Activated CD4-positive, alpha-beta T cell treated with anti-CD3 and anti-CD28 coated beads, Interleukin-2, amount 50 U/mL, for 1 hour (primary cell): ENCODE results near the gene RFX4.
"Not testable (repeated sequence)": the region's sequence is repeated elsewhere in the genome, so short reads cannot be mapped to it uniquely, and the experiment has no call there.

Experiments used
- DNase-seq: peaks from one replicate; pipeline ENCODE4 v3.0.0-alpha.2; 2020

RFX4 gene

GRCh38 chr12:106594447-106594846 is 11.6 kb downstream of the RFX4 start:
- DNase-seq = no peak

GRCh38 chr12:106595268-106595667 is 12.5 kb downstream of the RFX4 start:
- no peak for DNase-seq

- DNase-seq = no peak
These were observed 15.2 kb downstream of the RFX4 start for GRCh38 chr12:106598003-106598402.

- no peak for DNase-seq
These were observed 16.5 kb downstream of the RFX4 start for GRCh38 chr12:106599302-106599701.

GRCh38 chr12:106600503-106600902 is 17.7 kb downstream of the RFX4 start:
- no peak for DNase-seq

GRCh38 chr12:106601031-106601430 is 18.2 kb downstream of the RFX4 start:
- no peak for DNase-seq

GRCh38 chr12:106601496-106601895 is 18.7 kb downstream of the RFX4 start:
- no peak for DNase-seq

- no peak for DNase-seq
These were observed 19.3 kb downstream of the RFX4 start for GRCh38 chr12:106602076-106602475.

GRCh38 chr12:106605254-106605653 is 22.4 kb downstream of the RFX4 start:
- DNase-seq = no peak

- not testable (repeated sequence) for DNase-seq
These were observed 37.8 kb downstream of the RFX4 start for GRCh38 chr12:106620588-106620987.

GRCh38 chr12:106625976-106626375 is 43.2 kb downstream of the RFX4 start:
- DNase-seq = no peak

- DNase-seq = no peak
These were observed 47.2 kb downstream of the RFX4 start for GRCh38 chr12:106629797-106630659.

- DNase-seq = no peak
These were observed 48.3 kb downstream of the RFX4 start for GRCh38 chr12:106631150-106631549.

GRCh38 chr12:106631797-106632196 is 49.0 kb downstream of the RFX4 start:
- no peak for DNase-seq

- DNase-seq = no peak
These were observed 50.1 kb downstream of the RFX4 start for GRCh38 chr12:106632797-106633450.

- DNase-seq = no peak
These were observed 50.6 kb downstream of the RFX4 start for GRCh38 chr12:106633451-106633823.

GRCh38 chr12:106634206-106634605 is 51.4 kb downstream of the RFX4 start:
- no peak for DNase-seq

GRCh38 chr12:106643000-106643399 is 60.2 kb downstream of the RFX4 start:
- no peak for DNase-seq

- DNase-seq = no peak
These were observed 61.7 kb downstream of the RFX4 start for GRCh38 chr12:106644335-106645073.

GRCh38 chr12:106645074-106645421 is 62.2 kb downstream of the RFX4 start:
- no peak for DNase-seq

GRCh38 chr12:106645465-106646330 is 62.9 kb downstream of the RFX4 start:
- DNase-seq = no peak

GRCh38 chr12:106646472-106646871 is 63.7 kb downstream of the RFX4 start:
- DNase-seq = no peak
